B cell (primary cell): Measurements from ENCODE around the gene PCSK4. TPM values are rescaled to one million over a fixed set of nuclear protein-coding genes. Genes with fewer than 3 reads are reported as not detected.

ENCODE experiments used
- ATAC-seq: fragments of 200-7000 bp; cut with Tn5 transposase; one replicate; pipeline ENCODE4 v1.10.0; 2021; ENCODE audit warnings: low read depth, mild to moderate bottlenecking, moderate number of reproducible peaks, moderate library complexity
- CTCF ChIA-PET: fragments of 350-600 bp; sonication (Branson Sonifier 250); formaldehyde crosslinking; loops from one replicate; lab custom pipeline; 2021; ENCODE audit warnings: antibody characterized with exemption, inconsistent platforms; lab: Charles Lee
- POLR2A ChIA-PET: fragments of 350-600 bp; sonication (Branson Sonifier 250); formaldehyde crosslinking; loops from one replicate; lab custom pipeline; 2021; ENCODE audit warnings: antibody characterized with exemption; lab: Charles Lee
- DNase-seq: peaks from one replicate; pipeline ENCODE4 v3.0.0; 2013
- H2AFZ ChIP-seq: 2 replicates; pipeline ENCODE4 v1.6.1; 2012; ENCODE audit warnings: mild to moderate bottlenecking, low read depth, low read length; ENCODE audit not compliant: insufficient read depth, poor library complexity, severe bottlenecking
- H3K27ac ChIP-seq, 2 donors: 1 replicate in 1 of 2; 2 replicates in 1 of 2; pipeline ENCODE4 v1.5.1; 2012 to 2013; ENCODE audit warnings: low read length in 2 of 2, mild to moderate bottlenecking in 2 of 2, moderate library complexity in 1 of 2
- H3K27me3 ChIP-seq, 4 experiments: fragments of 200-600 bp in 1 of 4; sonication (generic) in 1 of 4; replicated peaks in 1 of 4; 1 replicate in 2 of 4; 2 replicates in 2 of 4; pipeline versions ENCODE4 v1.6.1 to v1.7.0; 2013 to 2016; ENCODE audit warnings: low read length in 3 of 4, mild to moderate bottlenecking in 2 of 4, mixed read lengths in 1 of 4, moderate library complexity in 1 of 4; ENCODE audit not compliant: insufficient read depth in 4 of 4, control insufficient read depth in 3 of 4; ENCODE audit errors: control extremely low read depth in 1 of 4
- H3K36me3 ChIP-seq, 2 experiments: replicated peaks in 1 of 2; 1 replicate in 1 of 2; 2 replicates in 1 of 2; pipeline versions ENCODE4 v1.6.1 to v1.7.1; 2013; ENCODE audit warnings: low read length in 1 of 2; ENCODE audit not compliant: insufficient read depth in 2 of 2, control insufficient read depth in 1 of 2; ENCODE audit errors: control extremely low read depth in 1 of 2, extremely low read depth in 1 of 2
- H3K4me1 ChIP-seq, 2 donors: fragments of 200-600 bp in 1 of 2; sonication (generic) in 1 of 2; 1 replicate in 1 of 2; 2 replicates in 1 of 2; pipeline versions ENCODE4 v1.5.1 to v1.6.1; 2013 to 2017; ENCODE audit warnings: low read length in 2 of 2; ENCODE audit not compliant: control insufficient read depth in 2 of 2, insufficient read depth in 2 of 2
- H3K4me2 ChIP-seq: replicated peaks from 2 replicates; pipeline ENCODE3; 2012; ENCODE audit warnings: mild to moderate bottlenecking, low read depth, low read length; ENCODE audit not compliant: poor library complexity, severe bottlenecking
- H3K4me3 ChIP-seq, 5 experiments: fragments of 200-600 bp in 1 of 5; sonication (generic) in 1 of 5; 1 replicate in 3 of 5; 2 replicates in 2 of 5; pipeline versions ENCODE4 v1.5.1 to v1.7.0; 2011 to 2016; ENCODE audit warnings: low read length in 4 of 5, mild to moderate bottlenecking in 4 of 5, low read depth in 2 of 5, control low read depth in 1 of 5, moderate library complexity in 1 of 5; ENCODE audit not compliant: insufficient read depth in 1 of 5; ENCODE audit errors: control extremely low read depth in 1 of 5, extremely low read depth in 1 of 5
- H3K79me2 ChIP-seq: fragments of 200-600 bp; sonication (generic); one replicate; pipeline ENCODE4 v1.6.0; 2016; ENCODE audit warnings: low read length; ENCODE audit not compliant: control insufficient read depth, insufficient read depth
- H3K9ac ChIP-seq: fragments of 200-600 bp; sonication (generic); 2 replicates; pipeline ENCODE4 v1.6.1; 2017; ENCODE audit warnings: mild to moderate bottlenecking, low read length, moderate library complexity
- H3K9me3 ChIP-seq, 3 donors: one replicate each; pipeline versions ENCODE4 v1.6.1 to v1.7.1; 2013; ENCODE audit warnings: low read length in 2 of 3; ENCODE audit not compliant: control insufficient read depth in 2 of 3, insufficient read depth in 1 of 3; ENCODE audit errors: control extremely low read depth in 1 of 3
- H4K20me1 ChIP-seq: 2 replicates; pipeline ENCODE4 v1.6.0; 2012; ENCODE audit warnings: mild to moderate bottlenecking, low read length; ENCODE audit not compliant: insufficient read depth, control insufficient read depth, poor library complexity, severe bottlenecking
- H3K27ac Mint-ChIP-seq: one replicate; pipeline ENCODE4 v1.8.0; 2021; ENCODE audit warnings: mixed read lengths
- H3K27me3 Mint-ChIP-seq: one replicate; pipeline ENCODE4 v1.8.0; 2021; ENCODE audit warnings: mixed read lengths
- H3K4me1 Mint-ChIP-seq: one replicate; pipeline ENCODE4 v1.8.0; 2021; ENCODE audit warnings: mixed read lengths
- H3K4me3 Mint-ChIP-seq: one replicate; pipeline ENCODE4 v1.8.0; 2021; ENCODE audit warnings: mixed read lengths
- H3K9me3 Mint-ChIP-seq: one replicate; pipeline ENCODE4 v1.8.0; 2022; ENCODE audit warnings: mixed read lengths; ENCODE audit not compliant: insufficient read depth
- EZH2 ChIP-seq: IDR thresholded peaks from 2 replicates; pipeline ENCODE4 v1.6.1; 2012; ENCODE audit warnings: borderline replicate concordance, low read depth, mild to moderate bottlenecking, moderate library complexity, low read length; ENCODE audit not compliant: insufficient read depth, poor library complexity, severe bottlenecking
- WGBS: methylation state at CpG from one replicate; pipeline ENCODE4 v1.1.5; 2013; ENCODE audit warnings: missing lambda C conversion rate; ENCODE audit not compliant: insufficient coverage; 5-methylcytosine and 5-hydroxymethylcytosine counted together
- intact Hi-C: fragments of 100-400 bp; cut with micrococcal nuclease; formaldehyde crosslinking; loops from one replicate; pipeline ENCODE4 v1.10.0; 2022
- polyA plus RNA-seq: library from polyadenylated mRNA; depleted of rRNA; stranded (reverse); fragments of >200 nt; gene quantifications from 2 replicates; pipeline ENCODE4 v1.2.3, GENCODE V29; 2012
- total RNA-seq, 2 donors: library from RNA; stranded (reverse); fragments of 120-200 nt in 1 of 2; gene quantifications; 1 replicate in 1 of 2; 2 replicates in 1 of 2; pipeline versions ENCODE4 v1.2.3 to v1.2.4, GENCODE V29; 2013 to 2022
- TF ChIP-seq, protein P1 (sequence below): fragments of 200-600 bp; IDR thresholded peaks from one replicate; pipeline ENCODE4 v1.8.0; 2022; ENCODE audit warnings: antibody characterized with exemption, mild to moderate bottlenecking

PCSK4 gene
- total and polyA plus RNA-seq, 2 donors (not counting 1 experiment from before 2014, with no cell fraction given) = 1.1 to 1.3 TPM

DNA sequence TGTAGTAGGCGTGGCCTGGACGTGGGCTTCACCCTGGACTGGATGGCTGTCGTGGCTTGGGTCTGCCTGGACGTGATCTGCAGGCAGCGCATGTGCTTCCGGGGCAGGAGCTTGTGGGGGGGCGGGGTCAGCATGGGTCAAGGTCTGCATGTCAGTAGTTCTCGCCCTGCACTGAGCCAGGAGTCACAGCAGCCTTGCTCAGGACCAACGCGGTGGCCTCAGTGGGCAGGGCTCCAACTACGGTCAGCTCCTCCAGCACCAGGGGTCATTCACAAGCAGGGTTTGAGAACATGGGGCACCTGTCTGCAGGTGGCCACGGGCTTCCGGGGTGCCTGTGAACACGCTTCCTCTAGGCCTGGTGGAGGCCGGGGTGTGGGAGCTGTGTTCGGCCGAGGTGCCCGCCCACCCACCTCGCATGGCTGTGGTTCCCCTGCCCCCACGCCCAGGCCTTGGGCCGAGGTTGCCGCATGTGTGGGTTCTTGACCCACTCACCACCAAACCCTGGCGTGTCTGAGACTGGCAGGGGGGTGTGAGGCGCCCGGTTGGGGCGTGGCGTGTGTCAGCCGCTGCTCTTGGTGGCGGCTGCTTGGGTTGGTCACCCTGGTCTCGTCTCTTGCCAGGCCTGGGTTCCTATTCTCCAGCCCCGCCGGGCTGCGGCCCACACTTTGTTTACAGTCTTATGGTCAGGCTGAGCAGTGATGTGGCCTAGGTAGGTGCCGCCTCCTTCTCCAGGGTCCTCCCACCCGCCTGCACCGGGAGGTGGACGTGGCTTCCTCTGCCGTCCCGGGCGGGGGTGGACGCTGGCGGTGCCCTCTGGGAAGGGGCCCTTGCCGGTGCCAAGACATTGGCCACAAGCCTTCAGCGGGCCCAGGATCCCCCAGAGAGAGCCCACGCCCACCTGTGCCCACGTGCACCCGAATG, 56.8 kb downstream of the PCSK4 start:
- no peak overlapping the region for H3K4me3 ChIP-seq
- DNase-seq (no peak), ATAC-seq (no peak)
- no peak overlapping the region for H3K27ac Mint-ChIP-seq
- peaks cover 0 to 59% of the 10 kb centered on the region in 2 experiments for H3K36me3 ChIP-seq
- H3K79me2 ChIP-seq = peaks cover 29% of the 10 kb centered on the region
- H3K9ac ChIP-seq = no peak overlapping the region
- no peak overlapping the region for H3K4me3 Mint-ChIP-seq
- no peaks in the 10 kb centered on the region for H3K9me3 ChIP-seq
- no peaks in the 10 kb centered on the region for H3K27me3 ChIP-seq
- no peak overlapping the region for H2AFZ ChIP-seq
- ChIA-PET POLR2A (no interaction called here), CTCF (no interaction called here)
- H4K20me1 ChIP-seq = peaks cover 47% of the 10 kb centered on the region
- H3K4me1 Mint-ChIP-seq = peaks cover 5% of the 10 kb centered on the region
- H3K27me3 Mint-ChIP-seq = no peaks in the 10 kb centered on the region
- TF ChIP-seq, protein P1, sequence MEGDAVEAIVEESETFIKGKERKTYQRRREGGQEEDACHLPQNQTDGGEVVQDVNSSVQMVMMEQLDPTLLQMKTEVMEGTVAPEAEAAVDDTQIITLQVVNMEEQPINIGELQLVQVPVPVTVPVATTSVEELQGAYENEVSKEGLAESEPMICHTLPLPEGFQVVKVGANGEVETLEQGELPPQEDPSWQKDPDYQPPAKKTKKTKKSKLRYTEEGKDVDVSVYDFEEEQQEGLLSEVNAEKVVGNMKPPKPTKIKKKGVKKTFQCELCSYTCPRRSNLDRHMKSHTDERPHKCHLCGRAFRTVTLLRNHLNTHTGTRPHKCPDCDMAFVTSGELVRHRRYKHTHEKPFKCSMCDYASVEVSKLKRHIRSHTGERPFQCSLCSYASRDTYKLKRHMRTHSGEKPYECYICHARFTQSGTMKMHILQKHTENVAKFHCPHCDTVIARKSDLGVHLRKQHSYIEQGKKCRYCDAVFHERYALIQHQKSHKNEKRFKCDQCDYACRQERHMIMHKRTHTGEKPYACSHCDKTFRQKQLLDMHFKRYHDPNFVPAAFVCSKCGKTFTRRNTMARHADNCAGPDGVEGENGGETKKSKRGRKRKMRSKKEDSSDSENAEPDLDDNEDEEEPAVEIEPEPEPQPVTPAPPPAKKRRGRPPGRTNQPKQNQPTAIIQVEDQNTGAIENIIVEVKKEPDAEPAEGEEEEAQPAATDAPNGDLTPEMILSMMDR = no peak
- TF ChIP-seq EZH2 = no peak
- intact Hi-C loops = no loop called here
- no peak overlapping the region for H3K27ac ChIP-seq
- WGBS = 94% methylated on average over 44 of the region's 47 CpGs
- H3K4me2 ChIP-seq = no peak overlapping the region
- no peaks in the 10 kb centered on the region for H3K9me3 Mint-ChIP-seq
- H3K4me1 ChIP-seq = peaks cover 0 to 5% of the 10 kb centered on the region in 2 donors

DNA sequence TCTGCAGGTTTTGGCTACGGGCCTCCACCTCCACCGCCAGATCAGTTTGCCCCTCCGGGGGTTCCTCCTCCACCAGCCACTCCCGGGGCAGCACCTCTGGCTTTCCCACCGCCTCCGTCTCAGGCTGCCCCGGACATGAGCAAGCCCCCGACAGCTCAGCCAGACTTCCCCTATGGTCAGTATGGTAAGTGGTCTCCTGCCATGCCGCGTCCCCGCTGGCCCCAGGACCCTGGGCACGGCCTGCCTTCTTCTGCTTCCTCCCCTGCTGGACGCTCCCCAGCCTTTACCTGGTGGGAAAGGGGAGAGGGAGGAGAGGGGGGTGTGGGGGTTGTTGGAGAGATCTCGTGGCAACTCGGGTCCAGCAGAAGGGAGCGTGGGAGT, 57.7 kb downstream of the PCSK4 start:
- Histone ChIP-seq H3K4me1 (no peaks in the 10 kb centered on the region), H3K9ac (no peak overlapping the region), H3K4me2 (no peak overlapping the region), H4K20me1 (peaks cover 54% of the 10 kb centered on the region), H3K4me3 (no peak overlapping the region), H3K79me2 (peaks cover 28% of the 10 kb centered on the region), H3K27me3 (no peaks in the 10 kb centered on the region), H3K27ac (no peak overlapping the region), H2AFZ (no peak overlapping the region), H3K9me3 (no peaks in the 10 kb centered on the region), H3K36me3 (peaks cover 0 to 66% of the 10 kb centered on the region in 2 experiments)
- Mint-ChIP-seq H3K27ac (no peak overlapping the region), H3K27me3 (no peaks in the 10 kb centered on the region), H3K4me1 (no peaks in the 10 kb centered on the region), H3K9me3 (no peaks in the 10 kb centered on the region), H3K4me3 (no peak overlapping the region)
- ChIA-PET CTCF (no interaction called here), POLR2A (no interaction called here)
- DNase-seq (no peak), ATAC-seq (no peak)
- 96% methylated on average over 8 of the region's 16 CpGs for WGBS
- TF ChIP-seq EZH2 = no peak
- TF ChIP-seq, protein P1 = no peak
- intact Hi-C loops = no loop called here
